HG03571 (cell line): Measurements from ENCODE around the gene FSTL4.
"Not testable (repeated sequence)": the region's sequence is repeated elsewhere in the genome, so short reads cannot be mapped to it uniquely, and the experiment has no call there.

ENCODE experiments used
- ATAC-seq: cut with Tn5 transposase; IDR thresholded peaks from one replicate; pipeline ENCODE4 v1.9.1; 2021; ENCODE audit not compliant: unreplicated experiment

FSTL4 gene

DNA sequence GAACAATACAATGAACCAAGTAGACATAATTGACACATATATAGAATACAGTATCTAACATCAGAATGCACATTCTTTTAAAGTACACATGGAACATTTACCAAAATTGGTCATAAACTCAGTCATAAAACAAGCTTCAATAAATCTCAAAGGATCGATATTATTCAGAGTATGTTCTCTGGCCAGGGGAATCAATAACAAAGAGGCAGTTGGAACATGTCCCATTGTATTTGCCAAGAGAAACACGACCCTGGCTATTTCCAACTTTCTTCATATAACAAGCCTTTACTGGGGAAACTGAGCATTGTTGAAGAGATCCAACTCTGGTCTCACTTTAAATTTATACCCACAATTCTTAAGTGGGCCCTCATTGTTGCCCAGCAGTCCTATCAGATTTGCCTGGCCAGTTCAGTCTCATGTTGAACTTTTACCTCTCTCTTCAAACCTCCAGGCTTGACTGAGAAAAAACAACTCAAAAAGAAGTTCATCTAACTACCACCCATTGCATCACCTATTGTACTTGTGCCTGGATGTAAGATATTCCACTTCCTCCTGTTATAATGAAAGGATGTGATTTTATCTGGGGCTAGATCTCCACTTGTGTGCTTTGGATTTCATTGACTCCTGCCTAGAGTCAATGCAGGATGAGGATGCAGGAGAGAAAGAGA is 398.1 kb downstream of the FSTL4 start:
- ATAC-seq, result no peak

DNA sequence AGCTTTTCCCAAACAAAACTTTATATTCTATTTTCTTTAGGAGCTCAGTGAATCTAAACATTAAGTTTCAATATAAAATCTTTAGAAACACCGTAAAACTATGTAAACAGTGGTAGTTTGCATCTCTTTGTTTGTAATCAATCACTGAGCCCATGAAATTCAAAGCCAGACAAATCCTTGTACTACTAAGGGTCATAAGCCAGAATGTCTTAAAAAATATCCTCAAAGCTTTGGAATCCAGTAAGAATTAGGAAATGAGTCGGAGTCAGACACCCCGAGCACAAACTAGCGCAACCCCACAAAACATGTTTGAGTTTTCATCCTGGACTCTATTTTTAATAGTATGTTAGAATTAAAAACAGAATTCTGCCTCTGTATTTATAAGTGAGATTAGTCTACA is 406.7 kb downstream of the FSTL4 start:
- ATAC-seq, result no peak

DNA sequence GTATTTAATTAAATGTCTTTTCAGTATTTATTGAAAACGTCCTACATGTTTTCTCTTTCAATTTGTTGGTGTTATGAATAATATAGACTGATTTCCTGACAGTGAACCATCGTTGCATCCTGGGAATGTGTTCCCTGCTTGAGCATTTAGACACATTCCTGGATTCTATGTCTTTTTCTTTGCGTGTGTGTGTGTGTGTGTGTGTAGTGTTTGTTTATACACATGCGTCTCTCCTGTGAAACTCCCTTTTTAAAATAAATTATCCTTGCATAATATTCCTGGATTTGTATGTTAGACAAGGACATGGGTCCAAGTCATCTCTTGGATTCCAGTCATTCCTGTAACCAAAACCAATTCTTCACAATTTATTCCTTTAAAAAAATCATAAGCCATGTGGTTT is 407.1 kb downstream of the FSTL4 start:
- no peak for ATAC-seq

DNA sequence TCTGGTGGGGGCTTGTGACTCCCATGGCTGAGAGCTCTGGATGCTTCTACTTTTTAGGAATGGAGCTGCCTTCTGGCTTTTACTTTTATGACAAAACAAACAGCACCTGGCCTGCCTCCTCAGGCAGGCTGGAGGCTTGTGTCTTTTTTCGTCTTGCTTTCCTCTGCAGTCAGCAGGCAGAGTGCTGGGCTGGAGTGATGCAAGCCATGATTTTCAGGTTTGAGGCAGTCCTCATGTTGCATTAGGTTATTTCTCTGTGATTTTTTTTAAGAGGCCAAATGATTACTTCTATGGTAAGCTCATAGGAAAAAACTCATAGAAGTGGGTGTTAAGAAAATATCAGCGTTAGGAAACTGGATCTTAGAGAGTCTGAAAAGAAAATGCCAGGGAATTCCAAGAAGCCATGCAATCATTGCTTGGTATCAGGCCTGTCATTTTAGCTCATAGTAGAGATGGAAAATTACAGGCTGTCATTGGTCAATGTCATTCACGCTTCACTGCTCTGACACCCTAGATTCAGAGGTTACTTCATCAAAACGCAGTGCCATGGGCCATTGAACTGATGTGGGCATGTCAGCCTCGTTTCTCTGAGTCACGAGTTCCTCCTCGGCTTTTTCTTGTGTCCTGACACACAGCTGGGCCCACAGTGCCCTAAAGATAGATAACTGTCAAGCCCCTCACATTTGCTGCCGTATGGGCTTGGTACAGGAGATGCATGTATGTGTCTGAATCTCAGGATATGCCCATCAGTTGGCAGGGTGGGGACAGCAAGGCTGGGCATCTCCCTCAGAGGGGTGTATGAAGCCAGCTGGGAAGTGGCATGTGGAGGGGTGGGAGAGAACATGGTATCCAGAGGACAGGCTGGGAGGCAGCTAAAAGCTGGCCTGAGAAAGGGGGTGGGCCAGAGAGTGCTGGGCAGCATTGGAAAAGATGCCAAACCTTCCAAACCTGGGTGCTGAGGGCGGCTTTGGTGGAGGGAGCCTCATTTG is 408.7 kb downstream of the FSTL4 start:
- no peak for ATAC-seq

DNA sequence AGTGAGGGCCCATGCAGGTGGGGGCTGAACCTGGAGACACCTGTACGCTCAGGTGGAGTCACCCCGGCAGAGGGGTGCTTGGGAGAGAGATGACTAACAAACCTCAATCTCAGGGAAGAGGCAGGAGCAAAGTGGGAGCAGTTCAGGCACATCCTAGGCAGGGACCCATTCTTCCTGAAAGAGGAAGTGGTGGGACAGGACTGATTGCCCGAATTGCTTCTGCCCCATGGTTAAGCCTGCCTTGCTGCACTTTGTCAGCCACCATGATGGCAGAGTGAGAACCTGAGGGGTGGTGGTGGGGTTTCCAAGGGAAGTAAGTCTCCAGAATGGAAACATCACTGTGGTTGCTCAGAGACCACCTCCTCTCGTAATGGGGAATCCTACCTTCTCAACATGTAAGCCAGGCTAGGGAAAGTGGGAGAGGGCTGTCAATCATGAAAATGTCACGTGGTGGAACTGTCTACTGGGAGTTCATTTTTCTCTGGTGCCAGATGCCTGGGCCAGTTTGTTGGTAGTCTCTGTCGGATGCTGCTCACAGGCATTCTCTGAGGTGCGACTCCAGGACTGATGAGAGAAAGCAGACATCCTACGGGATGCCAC is 410.2 kb downstream of the FSTL4 start:
- no peak for ATAC-seq

DNA sequence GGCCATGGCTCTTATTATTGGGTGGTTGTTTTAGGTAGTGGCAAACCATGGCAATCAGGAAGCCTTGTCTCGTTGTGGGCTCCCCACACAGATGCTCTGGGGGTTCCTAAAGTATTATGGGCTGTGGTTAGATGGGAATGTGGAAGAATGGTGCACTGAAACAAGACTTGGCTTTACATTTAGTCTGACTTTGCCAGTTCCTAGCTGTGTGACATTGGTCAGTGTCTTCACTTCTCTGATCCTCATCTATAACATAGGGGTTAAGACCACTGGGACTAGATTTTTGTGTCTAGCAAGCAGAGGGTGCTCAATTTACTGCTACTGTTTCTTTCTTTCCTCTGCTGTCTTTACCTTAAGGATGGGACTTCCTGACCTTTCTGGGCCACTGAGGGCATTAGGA is 411.0 kb downstream of the FSTL4 start:
- no peak for ATAC-seq

DNA sequence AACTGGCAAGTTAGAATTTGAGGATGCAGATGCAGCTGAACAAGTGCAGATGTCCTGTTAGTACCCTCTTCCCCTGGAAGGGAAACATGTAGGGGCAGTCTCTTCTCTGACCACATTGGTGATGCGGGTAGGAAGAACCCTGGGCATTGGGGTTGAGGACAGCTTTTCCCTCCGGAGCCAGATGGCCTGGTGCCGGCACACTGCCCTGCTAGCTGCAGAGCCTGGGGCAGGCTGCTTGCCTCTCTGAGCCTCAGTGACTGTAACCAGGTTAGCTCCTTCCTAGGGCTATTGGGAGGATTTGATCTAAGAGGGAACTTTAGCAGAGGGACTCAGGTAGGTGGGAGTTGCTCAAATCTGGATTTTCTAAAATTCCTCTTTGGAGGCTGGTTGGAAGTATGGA is 412.1 kb downstream of the FSTL4 start:
- no peak for ATAC-seq

DNA sequence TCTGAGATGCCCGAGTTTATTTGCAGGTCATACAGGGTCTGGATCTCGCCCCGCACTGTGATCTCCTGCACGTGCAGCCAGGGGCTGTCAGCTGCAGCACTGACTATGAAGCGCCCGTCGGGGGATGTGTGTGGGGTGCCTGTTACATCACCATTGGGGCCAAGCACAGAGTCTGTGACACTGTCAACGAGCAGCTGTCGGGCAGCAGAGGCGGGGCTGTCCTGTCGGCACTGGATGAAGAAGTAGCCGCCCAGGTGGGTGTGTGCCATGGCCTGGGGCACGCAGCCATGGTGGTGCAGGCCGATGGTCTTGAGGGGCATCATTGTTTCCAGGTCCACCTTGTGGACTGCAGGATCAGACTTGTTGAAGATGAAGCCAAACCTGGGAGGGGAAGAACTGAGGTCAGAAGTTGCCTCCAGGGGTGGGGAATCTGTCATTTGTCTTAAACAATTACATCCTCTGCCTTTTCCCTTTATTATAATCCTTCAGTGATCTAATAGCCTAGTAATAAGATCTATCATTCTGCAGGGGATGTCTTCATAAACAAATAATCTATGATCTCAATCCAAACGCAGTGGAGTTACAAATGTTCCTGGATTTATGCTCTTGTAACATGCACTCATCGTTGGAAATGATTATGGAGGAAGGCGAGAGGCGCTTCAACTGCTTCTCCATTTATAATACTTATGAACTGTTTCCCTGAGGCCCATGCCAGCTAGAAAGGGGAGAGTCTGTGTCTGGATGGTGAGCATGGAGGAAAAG is 412.7 kb downstream of the FSTL4 start:
- ATAC-seq, result no peak

DNA sequence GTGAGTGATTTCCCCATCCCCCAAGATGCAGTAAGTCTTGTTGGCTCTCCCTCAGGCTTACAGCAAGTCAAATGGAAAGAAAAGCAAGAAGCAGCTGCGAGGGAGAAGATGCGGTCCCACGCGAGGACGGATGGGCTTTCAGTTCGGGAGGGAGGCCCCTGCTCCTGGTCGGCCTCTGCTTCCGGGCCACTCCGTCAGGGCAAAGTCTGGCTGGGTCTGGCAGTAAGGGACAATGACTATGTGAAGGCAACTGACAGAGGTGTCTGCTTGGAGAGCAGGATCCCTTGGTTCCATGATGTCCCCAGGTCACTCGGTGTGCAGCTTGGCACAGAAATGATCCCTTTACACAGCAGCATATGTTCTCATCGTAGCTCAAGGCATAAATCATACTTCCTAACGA is 413.8 kb downstream of the FSTL4 start:
- ATAC-seq, result no peak

DNA sequence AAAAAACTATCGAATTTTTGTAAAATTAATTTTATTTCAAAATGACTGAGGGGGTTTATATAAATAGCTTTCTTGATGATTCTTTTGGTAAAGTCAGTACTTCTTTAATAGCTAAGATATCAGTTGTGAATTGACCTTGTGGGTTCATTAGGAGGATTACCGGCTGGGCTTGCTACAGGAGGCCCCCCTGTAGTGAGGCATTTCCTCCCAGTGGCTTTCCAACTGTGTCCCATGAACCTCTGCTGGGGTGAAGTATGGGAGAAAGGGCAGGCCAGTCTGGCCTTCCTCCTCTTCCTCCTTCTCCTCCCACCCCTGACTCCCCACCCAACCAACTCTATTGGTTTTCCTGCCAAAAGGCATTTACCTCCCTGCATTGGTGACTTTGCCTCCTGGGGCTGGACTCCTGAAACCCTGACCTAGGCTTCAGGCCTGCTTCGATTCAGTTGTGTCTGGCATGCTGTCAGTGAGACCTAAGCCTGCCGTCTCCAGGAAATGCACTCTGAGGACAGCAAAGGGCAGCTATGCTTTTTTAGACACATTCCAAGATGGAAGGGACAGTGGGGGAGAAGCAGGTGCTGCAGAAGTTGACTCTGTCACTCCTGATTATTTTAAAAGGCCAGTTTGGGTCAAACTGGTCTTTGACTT is 415.8 kb downstream of the FSTL4 start:
- no peak for ATAC-seq

DNA sequence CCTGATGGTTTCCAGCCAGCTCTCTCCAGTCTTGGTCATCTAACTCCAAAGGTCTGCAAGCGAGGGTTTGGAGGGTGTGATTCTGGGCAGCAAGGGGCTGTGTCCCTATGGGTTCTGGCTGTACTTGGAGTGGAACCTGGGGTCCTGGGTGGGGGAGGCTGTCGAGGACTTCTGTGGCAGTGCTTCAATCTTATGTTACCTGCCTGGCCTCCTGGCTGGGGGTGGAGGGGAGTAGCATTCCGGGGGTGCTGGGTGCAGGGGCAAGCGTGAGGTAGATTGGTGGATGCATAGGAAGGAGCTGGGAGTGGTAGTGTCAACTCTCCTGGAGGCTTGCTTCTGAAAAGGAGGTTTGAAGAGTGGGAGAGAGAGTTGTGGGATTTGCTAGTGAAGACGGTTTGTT is 417.1 kb downstream of the FSTL4 start:
- no peak for ATAC-seq

DNA sequence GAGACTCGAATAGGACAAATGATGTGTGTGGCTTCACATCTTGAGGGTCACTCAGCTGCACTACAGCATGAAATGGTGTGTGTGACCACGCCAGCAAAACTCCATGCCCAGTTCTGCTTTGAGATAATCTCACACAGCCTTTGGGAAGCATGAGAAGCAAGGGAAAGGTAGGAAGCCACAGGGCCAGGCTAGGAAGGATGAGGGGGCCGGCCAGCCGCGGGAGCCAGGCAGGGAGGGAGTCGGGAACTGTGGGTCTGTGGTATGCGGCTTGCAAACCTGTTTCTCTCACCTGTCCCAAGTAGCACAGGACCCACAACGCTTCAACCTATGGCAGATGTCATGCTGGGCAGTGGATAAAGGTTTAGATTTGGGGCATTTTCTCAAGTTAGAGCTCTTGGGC is 418.5 kb downstream of the FSTL4 start:
- no peak for ATAC-seq

DNA sequence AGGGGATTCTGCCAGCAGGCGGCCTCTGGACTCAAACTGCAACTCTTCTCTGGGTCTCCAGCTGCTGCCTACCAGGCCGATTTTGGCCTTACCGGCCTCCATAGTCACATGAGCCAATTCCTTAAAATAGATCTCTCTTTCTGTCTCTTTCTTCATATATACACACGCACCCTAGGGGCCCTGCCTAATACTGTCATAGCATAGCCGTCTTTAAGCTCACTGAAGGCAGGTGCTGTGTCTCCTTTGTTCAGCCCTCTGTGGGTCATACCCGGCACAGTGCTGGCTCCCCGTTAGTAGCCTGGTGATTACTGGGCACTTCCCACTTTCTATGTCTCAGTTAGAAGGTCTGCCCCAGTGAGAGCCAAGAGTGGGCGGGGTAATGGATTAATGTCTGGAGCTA is 419.6 kb downstream of the FSTL4 start:
- ATAC-seq, result no peak

DNA sequence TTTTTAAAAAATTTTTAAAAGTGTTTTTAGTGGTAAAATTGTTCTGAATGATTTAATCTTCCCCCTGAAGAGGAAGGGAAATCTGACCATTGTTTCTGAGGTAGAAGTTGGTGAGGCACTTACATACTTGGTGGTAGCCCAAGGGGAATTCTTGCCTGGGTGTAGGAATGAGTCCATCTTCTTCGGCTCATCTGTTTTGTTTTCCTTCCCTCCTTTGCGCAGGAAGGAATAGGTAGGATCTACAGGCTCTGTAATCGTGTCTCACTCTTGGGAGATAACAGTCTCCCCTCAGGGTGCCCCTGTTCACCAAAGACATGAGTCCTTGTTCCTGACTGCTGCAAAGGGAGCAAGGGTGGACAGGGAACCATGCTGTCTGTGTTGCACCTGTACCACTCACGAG is 422.5 kb downstream of the FSTL4 start:
- no peak for ATAC-seq

DNA sequence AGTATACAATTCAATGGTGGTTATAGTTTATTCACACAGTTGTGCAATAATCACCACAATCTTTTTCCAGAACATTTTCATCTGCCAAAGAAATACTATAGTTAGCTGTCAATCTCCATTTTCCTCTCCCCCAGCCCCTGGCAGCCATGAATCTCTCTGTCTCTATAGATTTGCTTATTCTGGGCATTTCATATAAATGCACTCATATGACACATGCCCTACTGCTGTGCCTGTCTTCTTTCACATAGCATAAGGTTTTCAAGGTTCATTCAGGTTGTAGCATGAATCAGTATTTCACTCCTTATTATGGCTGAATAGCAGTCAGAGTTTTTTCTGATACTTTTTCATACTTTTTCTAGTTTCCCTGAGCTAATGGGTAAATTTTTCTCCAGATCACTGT is 432.9 kb downstream of the FSTL4 start:
- ATAC-seq, result no peak

DNA sequence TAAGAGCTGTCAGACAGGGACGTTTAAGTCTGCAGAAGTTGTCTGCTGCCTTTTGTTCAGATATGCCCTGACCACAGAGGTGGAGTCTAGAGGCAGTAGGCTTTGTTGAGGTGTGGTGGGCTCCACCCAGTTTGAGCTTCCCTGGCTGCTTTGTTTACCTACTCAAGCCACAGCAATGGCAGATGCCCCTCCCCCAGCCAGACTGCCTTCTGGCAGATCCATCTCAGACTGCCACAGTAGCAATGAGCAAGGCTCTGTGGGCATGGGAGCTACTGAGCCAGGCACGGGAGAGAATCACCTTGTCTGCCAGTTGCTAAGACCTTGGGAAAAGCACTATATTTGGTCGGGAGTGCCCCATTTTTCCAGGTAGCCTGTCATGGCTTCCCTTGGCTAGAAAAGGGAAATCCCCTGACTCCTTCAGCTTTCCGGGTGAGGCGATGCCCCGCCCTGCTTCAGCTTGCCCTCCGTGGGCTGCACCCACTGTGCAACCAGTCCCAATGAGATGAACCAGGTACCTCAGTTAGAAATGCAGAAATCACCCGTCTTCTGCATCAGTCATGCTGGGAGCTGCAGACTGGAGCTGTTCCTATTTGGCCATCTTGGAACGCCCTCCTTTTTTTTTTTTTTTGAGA is 441.5 kb downstream of the FSTL4 start:
- not testable (repeated sequence) for ATAC-seq

DNA sequence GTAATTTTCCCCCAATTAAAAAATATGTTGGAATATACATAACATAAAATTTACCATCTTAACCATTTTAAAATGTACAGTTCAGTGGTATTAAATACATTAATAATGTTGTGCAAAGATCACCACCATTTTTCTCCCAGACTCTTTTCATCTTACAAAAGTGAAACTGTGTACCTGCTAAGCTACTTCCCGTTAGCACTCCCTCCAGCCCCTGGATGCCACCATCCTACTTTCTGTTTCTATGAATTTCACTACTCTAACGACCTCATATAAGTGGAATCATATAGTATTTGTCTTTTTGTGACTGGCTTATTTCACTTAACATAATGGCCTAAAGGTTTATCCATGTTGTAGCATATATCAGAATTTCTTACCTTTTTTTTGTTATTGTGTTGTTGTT is 447.6 kb downstream of the FSTL4 start:
- ATAC-seq, result no peak

DNA sequence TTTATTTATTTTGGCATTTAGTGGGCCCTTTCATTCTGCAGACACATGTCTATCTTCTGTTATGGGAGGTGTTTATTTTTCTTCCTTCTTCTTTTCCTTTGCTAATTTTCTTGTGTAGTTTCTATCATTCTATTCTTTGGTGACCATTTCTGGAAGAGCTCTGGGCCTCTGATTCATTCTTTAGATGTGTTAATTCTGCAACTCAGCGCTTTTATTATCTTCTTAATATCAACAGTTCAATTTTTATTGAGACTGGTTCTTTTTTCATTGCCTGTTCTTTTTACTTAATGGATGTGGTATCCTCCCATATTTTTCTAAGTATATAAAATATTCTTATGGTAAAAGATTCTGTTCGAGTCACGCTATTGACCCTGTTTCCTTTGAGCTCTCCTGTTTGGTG is 448.5 kb downstream of the FSTL4 start:
- ATAC-seq, result no peak

DNA sequence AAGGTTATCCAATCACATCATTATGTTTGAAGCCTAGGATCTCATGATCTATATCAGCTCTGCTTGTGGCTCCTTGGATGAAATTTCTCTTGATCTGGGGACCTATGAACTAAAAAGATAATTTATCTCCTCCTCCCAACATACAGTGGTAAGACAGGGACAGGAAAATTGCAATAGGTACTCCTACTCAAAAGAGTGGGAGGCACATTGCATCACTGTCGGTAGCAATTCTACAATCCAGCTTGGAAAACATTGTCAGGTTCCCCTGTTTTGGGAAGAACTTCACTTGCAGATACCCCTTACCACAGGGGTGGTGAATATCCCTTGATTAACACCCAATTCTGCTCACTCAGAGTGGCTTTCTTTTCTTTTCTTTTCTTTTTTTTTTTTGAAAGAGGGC is 452.8 kb downstream of the FSTL4 start:
- ATAC-seq, result no peak

DNA sequence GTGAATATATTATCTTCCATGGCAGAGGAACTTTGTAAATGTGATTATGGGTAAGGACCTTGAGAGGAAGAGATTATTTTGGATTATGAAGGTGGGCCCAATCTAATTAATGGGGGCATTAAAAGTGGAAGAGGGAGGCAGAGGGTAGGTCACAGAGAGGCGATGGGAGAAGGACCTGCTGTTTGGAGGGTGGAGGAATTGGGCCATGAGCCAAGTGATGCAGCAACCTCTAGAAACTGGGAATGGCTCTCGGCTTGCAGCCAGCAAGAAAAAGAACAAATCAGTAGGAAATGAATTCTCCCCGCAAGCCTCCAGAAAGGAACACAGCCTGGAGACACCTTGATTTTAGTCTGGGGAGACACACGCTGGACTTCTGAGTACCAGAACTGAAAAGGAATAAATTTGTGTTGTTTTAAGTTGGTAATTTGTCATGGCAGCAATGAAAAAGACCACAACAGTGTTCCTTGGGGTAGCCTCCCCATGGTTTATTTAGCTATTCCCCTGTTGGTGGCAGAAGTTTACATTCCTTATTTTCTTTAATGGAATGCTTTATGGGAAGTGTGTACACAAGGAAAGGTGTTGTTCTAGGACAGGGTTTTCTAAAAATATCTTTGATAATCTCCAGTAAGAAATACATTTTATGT is 456.9 kb downstream of the FSTL4 start:
- ATAC-seq, result no peak
